Bronchial epithelial cell (primary cell): ENCODE measurements around the gene MEI1. TPM values are rescaled to one million over a fixed set of nuclear protein-coding genes. Genes with fewer than 3 reads are reported as not detected.
"Not testable (repeated sequence)": the region's sequence is repeated elsewhere in the genome, so short reads cannot be mapped to it uniquely, and the experiment has no call there.

Experiments
- DNase-seq: peaks from one replicate; pipeline ENCODE4 v3.0.0-alpha.2; 2010; ENCODE audit warnings: low read depth
- FAIRE-seq: peaks from 2 replicates; lab custom pipeline; 2011; peaks lifted over from hg19 to GRCh38; lab: Jason Lieb, UNC
- H3K27me3 ChIP-seq: 2 replicates; pipeline ENCODE4 v1.5.1; 2011; ENCODE audit warnings: low read length; ENCODE audit not compliant: control insufficient read depth, insufficient read depth
- H3K36me3 ChIP-seq: 2 replicates; pipeline ENCODE4 v1.5.1; 2011; ENCODE audit warnings: low read length; ENCODE audit not compliant: control insufficient read depth, insufficient read depth
- H3K4me3 ChIP-seq: 2 replicates; pipeline ENCODE4 v1.5.1; 2011; ENCODE audit warnings: mild to moderate bottlenecking, low read depth, low read length, control low read depth
- CTCF ChIP-seq: IDR thresholded peaks from 2 replicates; pipeline ENCODE4 v1.5.1; 2011; ENCODE audit warnings: mild to moderate bottlenecking, moderate library complexity, low read length, control low read depth, inconsistent platforms; ENCODE audit not compliant: insufficient read depth, severe bottlenecking
- total RNA-seq: library from RNA; depleted of rRNA; stranded (reverse); fragments of >200 nt; gene quantifications from 2 replicates; pipeline ENCODE4 v1.2.1, GENCODE V29; 2014

Gene MEI1
- total RNA-seq, 1 donor from 2014 or later = not detected

- no peaks in the 10 kb centered on the region for H3K36me3 ChIP-seq
- no peak overlapping the region for H3K4me3 ChIP-seq
- no peak for DNase-seq
- FAIRE-seq = no peak
- peaks cover 3% of the 10 kb centered on the region for H3K27me3 ChIP-seq
- TF ChIP-seq CTCF = no peak
Observed at GRCh38 chr22:41722496-41722895, 23.2 kb downstream of the MEI1 start.

GRCh38 chr22:41725510-41726110 lies 26.3 kb downstream of the MEI1 start:
- no peak for TF ChIP-seq CTCF
- FAIRE-seq (no peak), DNase-seq (peak; percentile 13)
- Histone ChIP-seq H3K27me3 (no peaks in the 10 kb centered on the region), H3K36me3 (no peaks in the 10 kb centered on the region), H3K4me3 (no peak overlapping the region)

- no peak for DNase-seq
- Histone ChIP-seq H3K27me3 (no peaks in the 10 kb centered on the region), H3K36me3 (no peaks in the 10 kb centered on the region), H3K4me3 (no peak overlapping the region)
- no peak for TF ChIP-seq CTCF
- FAIRE-seq = peak; percentile 73
Observed at GRCh38 chr22:41731609-41732008, 32.3 kb downstream of the MEI1 start.

GRCh38 chr22:41732096-41732772 lies 32.9 kb downstream of the MEI1 start:
- no peak for TF ChIP-seq CTCF
- Histone ChIP-seq H3K4me3 (no peak overlapping the region), H3K36me3 (no peaks in the 10 kb centered on the region), H3K27me3 (no peaks in the 10 kb centered on the region)
- DNase-seq = no peak
- FAIRE-seq = no peak

- not testable (repeated sequence) for H3K36me3 ChIP-seq, H3K4me3 ChIP-seq, DNase-seq, FAIRE-seq, H3K27me3 ChIP-seq
Observed at GRCh38 chr22:41733241-41733640, 33.9 kb downstream of the MEI1 start.

- no peaks in the 10 kb centered on the region for H3K36me3 ChIP-seq
- no peak for FAIRE-seq
Observed at GRCh38 chr22:41739576-41739975, 40.3 kb downstream of the MEI1 start.

More at GRCh38 chr22:41739576-41739975, 40.3 kb downstream of the MEI1 start:
- Histone ChIP-seq H3K27me3 (peaks cover 4% of the 10 kb centered on the region), H3K4me3 (no peak overlapping the region)
- no peak for TF ChIP-seq CTCF
- no peak for DNase-seq
